ENCODE measurements around the gene AFAP1L1.
"Not testable (repeated sequence)": the region's sequence is repeated elsewhere in the genome, so short reads cannot be mapped to it uniquely, and the experiment has no call there.

Gene AFAP1L1

DNA sequence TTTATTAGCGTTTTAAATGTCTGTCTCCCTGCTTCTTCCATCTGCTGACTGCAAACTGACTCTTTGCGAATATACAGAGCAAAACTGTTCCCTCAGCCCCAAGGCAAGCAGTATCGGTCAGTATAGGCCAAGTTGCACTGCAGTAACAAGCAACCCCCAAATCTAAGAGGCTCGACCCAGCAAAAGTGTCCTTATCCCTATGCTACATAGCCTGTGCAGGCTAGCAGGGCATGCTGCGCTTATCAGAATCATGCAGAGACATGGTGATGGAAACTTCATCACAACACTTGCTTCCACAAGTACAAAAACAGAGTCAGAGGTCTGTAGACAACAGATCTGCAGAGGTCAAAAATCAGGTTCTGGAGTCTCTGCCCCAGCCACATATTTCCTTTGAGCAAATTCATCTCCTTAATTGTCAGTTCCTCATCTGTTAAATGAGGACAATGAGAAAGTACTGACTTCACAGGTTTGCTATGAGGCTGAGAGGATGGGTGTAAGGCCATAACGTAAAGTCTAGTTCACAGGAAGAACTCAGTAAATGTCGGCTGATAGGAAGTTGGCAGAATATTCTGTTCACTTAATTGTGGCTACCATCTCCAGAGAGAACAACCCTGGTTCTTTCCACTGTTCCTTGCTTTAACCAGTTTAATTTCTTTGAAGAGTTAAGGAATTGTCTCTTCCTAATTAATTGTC is 117.0 kb downstream of the AFAP1L1 start:
- TF ChIP-seq, protein P1, sequence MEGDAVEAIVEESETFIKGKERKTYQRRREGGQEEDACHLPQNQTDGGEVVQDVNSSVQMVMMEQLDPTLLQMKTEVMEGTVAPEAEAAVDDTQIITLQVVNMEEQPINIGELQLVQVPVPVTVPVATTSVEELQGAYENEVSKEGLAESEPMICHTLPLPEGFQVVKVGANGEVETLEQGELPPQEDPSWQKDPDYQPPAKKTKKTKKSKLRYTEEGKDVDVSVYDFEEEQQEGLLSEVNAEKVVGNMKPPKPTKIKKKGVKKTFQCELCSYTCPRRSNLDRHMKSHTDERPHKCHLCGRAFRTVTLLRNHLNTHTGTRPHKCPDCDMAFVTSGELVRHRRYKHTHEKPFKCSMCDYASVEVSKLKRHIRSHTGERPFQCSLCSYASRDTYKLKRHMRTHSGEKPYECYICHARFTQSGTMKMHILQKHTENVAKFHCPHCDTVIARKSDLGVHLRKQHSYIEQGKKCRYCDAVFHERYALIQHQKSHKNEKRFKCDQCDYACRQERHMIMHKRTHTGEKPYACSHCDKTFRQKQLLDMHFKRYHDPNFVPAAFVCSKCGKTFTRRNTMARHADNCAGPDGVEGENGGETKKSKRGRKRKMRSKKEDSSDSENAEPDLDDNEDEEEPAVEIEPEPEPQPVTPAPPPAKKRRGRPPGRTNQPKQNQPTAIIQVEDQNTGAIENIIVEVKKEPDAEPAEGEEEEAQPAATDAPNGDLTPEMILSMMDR (IDR thresholded peaks at IDR 0.05; ENCODE audit: low read depth, low read length, missing control alignments) = no peak
- Histone ChIP-seq H3K27me3 (replicated peaks) (no peaks in the 10 kb centered on the region), H3K27ac (peak overlapping the region; percentile 31), H3K4me3 (ENCODE audit: low read depth, low read length) (no peak overlapping the region), H3K36me3 (replicated peaks) (no peaks in the 10 kb centered on the region)
- in situ Hi-C loops (cut with HindIII; ENCODE audit: low pct_ligation_motif_present, low sequenced_read_pairs) = no loop called here
- no peak for DNase-seq

DNA sequence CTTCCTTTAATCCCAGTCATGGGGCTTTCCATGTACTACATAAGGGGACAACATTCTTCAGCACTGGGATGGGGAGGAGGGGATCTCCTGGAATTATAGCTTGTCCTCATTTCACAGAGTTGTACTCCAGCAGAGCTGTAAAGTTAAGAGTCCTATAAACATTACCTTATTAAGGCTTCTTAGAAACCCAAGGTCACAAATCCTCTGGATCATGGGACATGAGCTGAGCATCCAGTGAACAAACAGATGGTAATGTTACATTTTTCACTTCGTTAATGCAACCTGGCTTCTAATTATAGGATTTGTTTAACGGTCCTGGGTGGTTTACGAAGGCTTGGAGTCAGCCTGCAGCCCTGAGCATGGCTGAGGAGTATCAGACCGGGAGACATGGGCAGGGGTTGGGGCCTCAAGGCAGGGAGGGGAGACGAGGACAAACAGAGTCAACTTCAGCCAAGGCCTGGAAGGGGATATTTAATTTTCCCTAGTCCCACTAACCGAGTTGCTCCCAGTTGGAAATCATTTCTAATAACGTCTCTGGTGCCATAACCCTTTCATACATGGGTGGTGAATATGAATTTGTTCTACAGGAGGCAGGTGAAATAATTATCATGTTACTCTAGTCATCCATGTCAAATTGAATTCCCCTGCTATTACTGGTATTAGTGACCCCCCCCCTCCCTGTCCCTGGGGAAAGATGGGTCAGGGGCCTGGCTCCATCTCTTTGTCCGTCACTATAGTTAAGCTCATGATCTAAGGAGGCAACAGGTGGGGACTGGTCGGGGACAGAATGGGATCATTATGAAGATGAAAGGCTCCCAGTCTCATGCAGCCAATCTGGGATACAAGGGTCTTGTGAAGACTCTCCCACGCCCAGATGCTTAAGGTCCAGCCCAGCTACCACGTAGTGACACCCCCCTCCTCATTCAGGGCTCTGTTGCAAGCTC is 118.2 kb downstream of the AFAP1L1 start:
- H3K27ac ChIP-seq = no peak overlapping the region
- no peak overlapping the region for H3K4me3 ChIP-seq (ENCODE audit: low read depth, low read length)
- TF ChIP-seq, protein P1 (IDR thresholded peaks at IDR 0.05; ENCODE audit: low read depth, low read length, missing control alignments) = no peak
- DNase-seq = no peak
- H3K27me3 ChIP-seq (replicated peaks) = no peaks in the 10 kb centered on the region
- no peaks in the 10 kb centered on the region for H3K36me3 ChIP-seq (replicated peaks)
- in situ Hi-C loops (cut with HindIII; ENCODE audit: low pct_ligation_motif_present, low sequenced_read_pairs) = no loop called here

DNA sequence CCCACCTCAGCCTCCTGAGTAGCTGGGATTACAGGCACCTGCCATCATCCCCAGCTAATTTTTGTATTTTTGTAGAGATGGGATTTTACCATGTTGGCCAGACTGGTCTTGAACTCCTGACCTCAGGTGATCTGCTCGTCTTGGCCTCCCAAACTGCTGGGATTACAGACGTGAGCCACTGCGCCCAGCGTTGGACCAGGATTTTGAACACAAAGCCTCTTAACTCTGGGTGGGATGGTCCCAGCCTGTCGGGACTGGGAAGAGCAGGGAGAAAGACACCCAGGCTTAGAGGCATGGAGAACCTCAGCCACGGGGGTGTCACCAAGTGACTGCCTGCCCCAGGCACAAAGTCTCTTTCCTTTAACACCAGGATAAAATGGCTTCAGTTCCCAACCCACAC is 119.4 kb downstream of the AFAP1L1 start:
- H3K27ac ChIP-seq; H3K36me3 ChIP-seq (replicated peaks); in situ Hi-C loops (cut with HindIII; ENCODE audit: low pct_ligation_motif_present, low sequenced_read_pairs); H3K4me3 ChIP-seq (ENCODE audit: low read depth, low read length); DNase-seq; H3K27me3 ChIP-seq (replicated peaks): not testable (repeated sequence)
